GM19099 (cell line): ENCODE results near the gene IFITM1.

Experiments used
- POLR2A ChIP-seq: IDR thresholded peaks from 3 replicates; pipeline ENCODE4 v1.6.1; 2011; ENCODE audit warnings: low read depth; ENCODE audit not compliant: insufficient read length; ENCODE audit errors: extremely low read depth

IFITM1 gene

GRCh38 chr11:280706-281485 is 32.9 kb upstream of the IFITM1 start:
- no peak for TF ChIP-seq POLR2A

GRCh38 chr11:281486-282161 is 32.2 kb upstream of the IFITM1 start:
- TF ChIP-seq POLR2A: no peak

- TF ChIP-seq POLR2A: no peak
Measured at GRCh38 chr11:282171-282570, 31.7 kb upstream of the IFITM1 start.

- no peak for TF ChIP-seq POLR2A
Measured at GRCh38 chr11:282630-283360, 31.0 kb upstream of the IFITM1 start.

GRCh38 chr11:283405-284104 is 30.3 kb upstream of the IFITM1 start:
- TF ChIP-seq POLR2A: no peak

GRCh38 chr11:284105-285020 is 29.5 kb upstream of the IFITM1 start:
- TF ChIP-seq POLR2A: no peak

- no peak for TF ChIP-seq POLR2A
Measured at GRCh38 chr11:285021-285893, 28.6 kb upstream of the IFITM1 start.

GRCh38 chr11:285894-286220 is 28.0 kb upstream of the IFITM1 start:
- no peak for TF ChIP-seq POLR2A

- TF ChIP-seq POLR2A: no peak
Measured at GRCh38 chr11:287821-288477, 25.9 kb upstream of the IFITM1 start.

GRCh38 chr11:288478-289397 is 25.1 kb upstream of the IFITM1 start, which contains the start of gene PGGHG:
TSS of gene PGGHG (plus strand) at chr11:289126. CDS start at chr11:289817, 691 bp downstream.
- peak; percentile 67 for TF ChIP-seq POLR2A

GRCh38 chr11:289398-289711 is 24.5 kb upstream of the IFITM1 start:
- TF ChIP-seq POLR2A: no peak
